MCF 10A (cell line): ENCODE data around the gene GASK1B. TPM values are rescaled to one million over a fixed set of nuclear protein-coding genes. Genes with fewer than 3 reads are reported as not detected.

Experiments
- BruUV-seq: library from RNA; stranded (reverse); fragments of 400-500 nt; replicated peaks from 2 replicates; lab custom pipeline; 2021; lab: Mats Ljungman, UMichigan
- CTCF ChIA-PET: fragments of 300-600 bp; sonication (Branson Sonifier 250); formaldehyde crosslinking; extraction: SDS; loops from one replicate; lab custom pipeline; 2021; ENCODE audit warnings: antibody characterized with exemption, inconsistent platforms; lab: Yijun Ruan, JAX
- POLR2A ChIA-PET: fragments of 300-600, 350-650 bp; sonication (Branson Sonifier 250); formaldehyde crosslinking; extraction: SDS; loops from one replicate; lab custom pipeline; 2020; ENCODE audit warnings: antibody characterized with exemption, inconsistent platforms; lab: Yijun Ruan, JAX
- DNase-seq: peaks from one replicate; pipeline ENCODE4 v3.0.0-alpha.2; 2018; ENCODE audit not compliant: unreplicated experiment
- H3K27ac Mint-ChIP-seq: one replicate; pipeline ENCODE4 v1.8.0; 2022; ENCODE audit warnings: mild to moderate bottlenecking, low read depth, mixed read lengths; ENCODE audit not compliant: unreplicated experiment
- H3K27me3 Mint-ChIP-seq: one replicate; pipeline ENCODE4 v1.8.0; 2022; ENCODE audit warnings: mixed read lengths; ENCODE audit not compliant: insufficient read depth, unreplicated experiment
- H3K36me3 Mint-ChIP-seq: one replicate; pipeline ENCODE4 v1.8.0; 2022; ENCODE audit warnings: mild to moderate bottlenecking, moderate library complexity, mixed read lengths; ENCODE audit not compliant: insufficient read depth, unreplicated experiment
- H3K4me1 Mint-ChIP-seq: one replicate; pipeline ENCODE4 v1.8.0; 2022; ENCODE audit warnings: mixed read lengths; ENCODE audit not compliant: insufficient read depth, unreplicated experiment
- H3K4me3 Mint-ChIP-seq: one replicate; pipeline ENCODE4 v1.8.0; 2022; ENCODE audit warnings: mild to moderate bottlenecking, moderate library complexity, mixed read lengths; ENCODE audit not compliant: unreplicated experiment
- H3K9me3 Mint-ChIP-seq: one replicate; pipeline ENCODE4 v1.8.0; 2022; ENCODE audit warnings: mixed read lengths; ENCODE audit not compliant: unreplicated experiment
- intact Hi-C: fragments of 100-400 bp; cut with micrococcal nuclease; formaldehyde crosslinking; loops from 2 replicates; pipeline ENCODE4 v1.14.1; 2022
- total RNA-seq: library from RNA; stranded (reverse); gene quantifications from 2 replicates; pipeline ENCODE4 v1.2.3, GENCODE V29; 2022
- TF ChIP-seq, protein P1 (sequence below): fragments of 200-600 bp; IDR thresholded peaks from one replicate; pipeline ENCODE4 v1.8.0; 2022; ENCODE audit warnings: antibody characterized with exemption, mild to moderate bottlenecking; ENCODE audit not compliant: unreplicated experiment

Gene GASK1B
- total RNA-seq, 1 experiment from 2014 or later: 9.7 TPM

DNA sequence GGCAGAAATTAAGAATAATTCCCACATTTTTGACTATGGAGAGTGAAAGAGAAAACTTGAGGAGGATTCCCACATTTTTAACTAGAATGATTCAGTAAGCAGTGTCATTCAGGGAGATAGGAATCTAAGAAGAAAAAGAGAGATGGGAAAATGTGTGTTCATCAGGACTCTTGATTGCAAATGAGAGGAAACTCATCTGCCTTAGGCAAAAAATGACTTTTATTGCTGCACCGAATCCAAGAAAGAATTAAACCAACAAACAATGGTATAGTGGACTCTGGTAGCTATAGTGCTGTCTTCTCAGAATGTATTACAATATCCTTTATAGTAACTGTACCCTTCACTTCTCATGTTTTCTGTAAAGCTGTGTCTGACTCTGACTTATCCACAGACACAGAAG lies 22.5 kb upstream of the GASK1B start:
- POLR2A ChIA-PET: interaction anchor here (0.6 to 1.3 kb wide), 3 partner anchors 8 to 19 kb away, joined by 3 read pairs; partner anchors contain the start of gene TMEM144
- intact Hi-C loops: no loop called here
- H3K9me3 Mint-ChIP-seq: no peaks in the 10 kb centered on the region

DNA sequence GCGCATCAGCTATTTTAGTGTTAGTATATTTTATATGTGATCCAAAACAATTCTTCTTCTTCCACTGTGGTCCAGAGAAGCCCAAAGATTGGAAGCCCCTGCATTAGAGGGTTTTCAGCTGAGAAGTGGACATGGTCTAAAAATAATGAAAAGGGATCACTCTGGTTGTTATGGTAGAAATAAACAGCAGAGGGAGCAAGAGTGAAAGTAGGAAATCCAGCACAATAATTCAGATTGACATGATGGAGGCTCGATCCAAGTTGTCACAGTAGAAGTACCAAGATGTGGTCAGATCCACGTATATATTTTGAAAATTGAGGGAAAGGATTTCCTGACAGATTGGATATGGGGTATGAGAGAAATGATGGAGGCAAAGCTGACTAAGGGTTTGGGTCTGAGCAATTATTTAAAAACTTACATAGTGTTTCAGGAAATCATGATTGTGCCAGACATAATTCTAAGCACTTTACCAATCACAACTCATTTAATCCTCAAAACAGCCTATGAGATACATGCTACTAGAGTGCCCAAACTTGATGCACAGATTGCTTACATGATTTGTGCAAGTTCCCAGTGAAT lies 20.4 kb upstream of the GASK1B start:
- H3K9me3 Mint-ChIP-seq: no peaks in the 10 kb centered on the region
- POLR2A ChIA-PET: interaction anchor here (0.6 kb wide), 1 partner anchor 21 kb away, joined by 6 read pairs; no protein-coding TSS in a partner anchor
- CTCF ChIA-PET: interaction anchor here (0.7 to 6.4 kb wide), 20 partner anchors 9 to 700 kb away, joined by 3 to 56 read pairs (median 6); no protein-coding TSS in a partner anchor
- peak; percentile 60 for DNase-seq
- BruUV-seq: no TSS peak
- peaks cover 26% of the 10 kb centered on the region for H3K36me3 Mint-ChIP-seq
- H3K4me1 Mint-ChIP-seq: no peaks in the 10 kb centered on the region
- TF ChIP-seq, protein P1, sequence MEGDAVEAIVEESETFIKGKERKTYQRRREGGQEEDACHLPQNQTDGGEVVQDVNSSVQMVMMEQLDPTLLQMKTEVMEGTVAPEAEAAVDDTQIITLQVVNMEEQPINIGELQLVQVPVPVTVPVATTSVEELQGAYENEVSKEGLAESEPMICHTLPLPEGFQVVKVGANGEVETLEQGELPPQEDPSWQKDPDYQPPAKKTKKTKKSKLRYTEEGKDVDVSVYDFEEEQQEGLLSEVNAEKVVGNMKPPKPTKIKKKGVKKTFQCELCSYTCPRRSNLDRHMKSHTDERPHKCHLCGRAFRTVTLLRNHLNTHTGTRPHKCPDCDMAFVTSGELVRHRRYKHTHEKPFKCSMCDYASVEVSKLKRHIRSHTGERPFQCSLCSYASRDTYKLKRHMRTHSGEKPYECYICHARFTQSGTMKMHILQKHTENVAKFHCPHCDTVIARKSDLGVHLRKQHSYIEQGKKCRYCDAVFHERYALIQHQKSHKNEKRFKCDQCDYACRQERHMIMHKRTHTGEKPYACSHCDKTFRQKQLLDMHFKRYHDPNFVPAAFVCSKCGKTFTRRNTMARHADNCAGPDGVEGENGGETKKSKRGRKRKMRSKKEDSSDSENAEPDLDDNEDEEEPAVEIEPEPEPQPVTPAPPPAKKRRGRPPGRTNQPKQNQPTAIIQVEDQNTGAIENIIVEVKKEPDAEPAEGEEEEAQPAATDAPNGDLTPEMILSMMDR: peak; percentile 51
- no peak overlapping the region for H3K27ac Mint-ChIP-seq
- intact Hi-C loops: loop anchor here (1.0 to 5.0 kb wide), 2 partner anchors 62 to 434 kb away; no protein-coding TSS in a partner anchor
- H3K27me3 Mint-ChIP-seq: no peaks in the 10 kb centered on the region
- H3K4me3 Mint-ChIP-seq: no peak overlapping the region

More for the DNA sequence above, 22.5 kb upstream of the GASK1B start:
- TF ChIP-seq, protein P1: no peak
- DNase-seq: no peak
- Mint-ChIP-seq H3K27ac (no peak overlapping the region), H3K4me1 (no peaks in the 10 kb centered on the region), H3K4me3 (no peak overlapping the region), H3K27me3 (no peaks in the 10 kb centered on the region), H3K36me3 (peaks cover 26% of the 10 kb centered on the region)
- no TSS peak for BruUV-seq
- CTCF ChIA-PET: interaction anchor here (0.9 to 6.4 kb wide), 4 partner anchors 9 to 59 kb away, joined by 4 to 56 read pairs (median 5); no protein-coding TSS in a partner anchor

DNA sequence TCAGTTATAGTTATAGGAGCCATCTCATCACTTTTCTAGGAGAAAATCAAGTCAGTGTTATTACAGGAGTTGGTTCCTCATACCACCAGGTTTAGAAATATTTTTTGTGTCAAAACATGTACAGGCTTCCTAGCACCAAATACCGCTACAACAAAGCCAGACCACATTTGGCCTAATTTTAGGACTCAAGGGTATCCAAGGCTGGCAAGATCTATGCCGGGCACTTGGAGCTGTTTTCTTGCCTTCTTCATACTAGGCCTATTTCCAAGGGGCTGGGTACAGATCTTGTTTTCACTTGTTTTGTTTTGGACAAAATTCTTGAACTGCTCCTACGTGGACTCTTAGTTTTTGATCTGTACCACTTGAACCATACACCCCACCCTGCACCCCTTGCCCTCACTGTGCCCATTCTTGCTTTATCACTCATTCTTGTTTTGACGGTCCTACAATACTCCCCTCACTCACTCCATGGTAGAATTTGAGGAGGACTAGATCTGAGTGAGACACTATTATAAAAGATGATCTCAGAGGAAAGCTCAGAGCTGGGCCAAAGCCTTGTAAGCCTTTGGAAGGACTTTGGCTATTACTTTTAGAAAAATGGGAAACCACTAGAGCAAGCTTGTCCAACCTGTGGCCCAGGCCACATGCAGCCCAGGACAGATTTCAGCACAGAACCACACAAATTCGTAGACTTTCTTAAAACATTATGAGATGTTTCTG lies 19.8 kb upstream of the GASK1B start:
- intact Hi-C loops: loop anchor here (1.0 to 5.0 kb wide), 2 partner anchors 63 to 435 kb away; no protein-coding TSS in a partner anchor
- CTCF ChIA-PET: interaction anchor here (0.6 to 6.4 kb wide), 19 partner anchors 9 to 1014 kb away, joined by 3 to 56 read pairs (median 6); no protein-coding TSS in a partner anchor

More for the DNA sequence above, 19.8 kb upstream of the GASK1B start:
- Mint-ChIP-seq H3K4me1 (no peaks in the 10 kb centered on the region), H3K27me3 (no peaks in the 10 kb centered on the region), H3K9me3 (no peaks in the 10 kb centered on the region), H3K4me3 (no peak overlapping the region), H3K36me3 (peaks cover 26% of the 10 kb centered on the region), H3K27ac (no peak overlapping the region)
- BruUV-seq: no TSS peak
- TF ChIP-seq, protein P1: no peak
- POLR2A ChIA-PET: interaction anchor here (0.6 to 1.5 kb wide), 3 partner anchors 18 to 196 kb away, joined by 3 to 6 read pairs (median 5); partner anchors contain the start of gene TMEM144
- DNase-seq: no peak
